HL-60 (cell line): ENCODE data around the gene KCNT1.

Experiments used
- DNase-seq, 2 experiments: peaks; one replicate each; pipeline ENCODE4 v3.0.0-alpha.2; 2010 to 2020; ENCODE audit warnings: low read depth in 1 of 2, low spot score in 1 of 2
- H3K27ac ChIP-seq: fragments of 250-450 bp; sonication (Bioruptor Pico); replicated peaks from 2 replicates; pipeline ENCODE4 v1.5.1; 2020; ENCODE audit warnings: mild to moderate bottlenecking, moderate library complexity
- H3K27me3 ChIP-seq: fragments of 250-450 bp; sonication (Bioruptor Pico); 2 replicates; pipeline ENCODE4 v1.5.1; 2021; ENCODE audit warnings: mild to moderate bottlenecking, moderate library complexity; ENCODE audit not compliant: insufficient read depth, poor library complexity, severe bottlenecking
- H3K4me3 ChIP-seq: replicated peaks from 2 replicates; pipeline ENCODE4 v1.5.1; 2011; ENCODE audit warnings: mild to moderate bottlenecking, control low read depth, low read length; ENCODE audit not compliant: insufficient read depth
- GABPA ChIP-seq: IDR thresholded peaks from 2 replicates; pipeline ENCODE4 v1.6.1; 2012; ENCODE audit warnings: low read depth
- POLR2AphosphoS5 ChIP-seq: IDR thresholded peaks from 2 replicates; pipeline ENCODE4 v1.6.1; 2012; ENCODE audit warnings: low read depth
- SPI1 ChIP-seq: IDR thresholded peaks from 2 replicates; pipeline ENCODE4 v1.6.1; 2012; ENCODE audit warnings: low read depth, mild to moderate bottlenecking, borderline replicate concordance
- TF ChIP-seq, protein P1 (sequence below): IDR thresholded peaks from one replicate; pipeline ENCODE4 v1.5.1; 2011; ENCODE audit warnings: low read length, control low read depth, inconsistent platforms; ENCODE audit not compliant: insufficient read depth
- TF ChIP-seq, protein P2 (sequence below): IDR thresholded peaks from 2 replicates; pipeline ENCODE4 v1.6.1; 2012; ENCODE audit warnings: low read depth; ENCODE audit not compliant: insufficient replicate concordance

KCNT1 gene

DNA sequence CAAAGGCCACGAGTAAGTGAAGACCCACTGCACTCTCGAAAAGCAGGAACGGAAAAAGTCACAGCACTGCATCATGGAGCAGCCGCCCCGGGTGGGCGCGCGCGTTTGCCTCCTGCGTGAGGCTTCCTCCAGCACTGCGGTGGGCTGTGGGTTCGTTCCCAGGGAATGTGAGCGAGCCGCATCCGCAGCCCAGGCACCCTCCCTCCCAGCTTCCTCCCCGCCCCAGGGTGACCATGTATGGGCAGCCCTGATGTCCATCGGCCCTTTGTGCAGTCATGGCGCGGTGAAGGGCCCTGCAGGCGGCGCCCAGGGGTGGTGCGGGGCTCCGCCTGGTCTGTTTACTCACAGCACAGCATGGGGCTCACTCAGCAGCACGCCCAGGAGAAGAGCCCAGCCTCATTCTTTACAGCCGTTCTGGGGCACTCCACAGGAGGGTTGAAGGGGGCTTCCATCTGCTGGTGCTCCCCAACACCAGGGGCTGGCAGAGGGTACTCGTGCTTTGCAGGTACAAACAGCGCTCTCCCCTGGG is 32.7 kb downstream of the KCNT1 start:
- DNase-seq, result no peak
- TF ChIP-seq, protein P1, sequence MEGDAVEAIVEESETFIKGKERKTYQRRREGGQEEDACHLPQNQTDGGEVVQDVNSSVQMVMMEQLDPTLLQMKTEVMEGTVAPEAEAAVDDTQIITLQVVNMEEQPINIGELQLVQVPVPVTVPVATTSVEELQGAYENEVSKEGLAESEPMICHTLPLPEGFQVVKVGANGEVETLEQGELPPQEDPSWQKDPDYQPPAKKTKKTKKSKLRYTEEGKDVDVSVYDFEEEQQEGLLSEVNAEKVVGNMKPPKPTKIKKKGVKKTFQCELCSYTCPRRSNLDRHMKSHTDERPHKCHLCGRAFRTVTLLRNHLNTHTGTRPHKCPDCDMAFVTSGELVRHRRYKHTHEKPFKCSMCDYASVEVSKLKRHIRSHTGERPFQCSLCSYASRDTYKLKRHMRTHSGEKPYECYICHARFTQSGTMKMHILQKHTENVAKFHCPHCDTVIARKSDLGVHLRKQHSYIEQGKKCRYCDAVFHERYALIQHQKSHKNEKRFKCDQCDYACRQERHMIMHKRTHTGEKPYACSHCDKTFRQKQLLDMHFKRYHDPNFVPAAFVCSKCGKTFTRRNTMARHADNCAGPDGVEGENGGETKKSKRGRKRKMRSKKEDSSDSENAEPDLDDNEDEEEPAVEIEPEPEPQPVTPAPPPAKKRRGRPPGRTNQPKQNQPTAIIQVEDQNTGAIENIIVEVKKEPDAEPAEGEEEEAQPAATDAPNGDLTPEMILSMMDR, result no peak
- TF ChIP-seq, protein P2, sequence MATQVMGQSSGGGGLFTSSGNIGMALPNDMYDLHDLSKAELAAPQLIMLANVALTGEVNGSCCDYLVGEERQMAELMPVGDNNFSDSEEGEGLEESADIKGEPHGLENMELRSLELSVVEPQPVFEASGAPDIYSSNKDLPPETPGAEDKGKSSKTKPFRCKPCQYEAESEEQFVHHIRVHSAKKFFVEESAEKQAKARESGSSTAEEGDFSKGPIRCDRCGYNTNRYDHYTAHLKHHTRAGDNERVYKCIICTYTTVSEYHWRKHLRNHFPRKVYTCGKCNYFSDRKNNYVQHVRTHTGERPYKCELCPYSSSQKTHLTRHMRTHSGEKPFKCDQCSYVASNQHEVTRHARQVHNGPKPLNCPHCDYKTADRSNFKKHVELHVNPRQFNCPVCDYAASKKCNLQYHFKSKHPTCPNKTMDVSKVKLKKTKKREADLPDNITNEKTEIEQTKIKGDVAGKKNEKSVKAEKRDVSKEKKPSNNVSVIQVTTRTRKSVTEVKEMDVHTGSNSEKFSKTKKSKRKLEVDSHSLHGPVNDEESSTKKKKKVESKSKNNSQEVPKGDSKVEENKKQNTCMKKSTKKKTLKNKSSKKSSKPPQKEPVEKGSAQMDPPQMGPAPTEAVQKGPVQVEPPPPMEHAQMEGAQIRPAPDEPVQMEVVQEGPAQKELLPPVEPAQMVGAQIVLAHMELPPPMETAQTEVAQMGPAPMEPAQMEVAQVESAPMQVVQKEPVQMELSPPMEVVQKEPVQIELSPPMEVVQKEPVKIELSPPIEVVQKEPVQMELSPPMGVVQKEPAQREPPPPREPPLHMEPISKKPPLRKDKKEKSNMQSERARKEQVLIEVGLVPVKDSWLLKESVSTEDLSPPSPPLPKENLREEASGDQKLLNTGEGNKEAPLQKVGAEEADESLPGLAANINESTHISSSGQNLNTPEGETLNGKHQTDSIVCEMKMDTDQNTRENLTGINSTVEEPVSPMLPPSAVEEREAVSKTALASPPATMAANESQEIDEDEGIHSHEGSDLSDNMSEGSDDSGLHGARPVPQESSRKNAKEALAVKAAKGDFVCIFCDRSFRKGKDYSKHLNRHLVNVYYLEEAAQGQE, result no peak
- TF ChIP-seq GABPA (no peak), SPI1 (no peak), POLR2AphosphoS5 (no peak)
- H3K27ac ChIP-seq, result no peak overlapping the region

DNA sequence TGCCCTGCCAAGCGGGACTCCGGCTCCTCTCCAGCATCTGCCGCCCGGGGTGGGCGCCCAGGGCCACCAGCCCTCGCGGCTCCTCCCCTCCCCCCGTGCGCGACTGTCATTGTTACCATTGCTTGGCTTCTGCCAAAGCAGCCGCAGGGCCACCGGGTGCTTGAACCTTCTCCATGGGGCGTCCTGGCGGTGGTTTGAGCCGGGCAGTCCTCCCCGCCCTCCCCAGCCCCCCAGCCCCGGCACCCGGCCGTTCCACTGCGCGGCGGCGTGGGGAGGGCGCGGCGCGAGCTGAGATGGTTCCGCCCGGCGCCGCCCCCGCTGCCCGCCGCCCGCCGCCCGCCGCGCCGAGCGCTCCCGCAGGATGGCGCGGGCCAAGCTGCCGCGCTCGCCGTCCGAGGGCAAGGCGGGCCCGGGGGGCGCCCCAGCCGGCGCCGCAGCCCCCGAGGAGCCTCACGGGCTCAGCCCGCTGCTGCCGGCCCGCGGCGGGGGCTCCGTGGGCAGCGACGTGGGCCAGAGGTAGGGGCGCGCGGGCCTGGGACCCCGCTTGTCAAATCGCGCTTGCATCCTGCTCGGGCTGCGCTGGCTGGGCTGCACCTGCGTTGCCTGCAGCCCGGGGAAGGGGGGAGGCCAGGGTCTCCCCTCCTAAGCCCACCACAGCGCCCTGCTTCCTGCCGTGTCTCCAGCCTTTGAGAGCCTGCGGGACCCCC is 34.4 kb downstream of the KCNT1 start:
- no peak for DNase-seq
- Histone ChIP-seq H3K27ac (no peak overlapping the region), H3K27me3 (peaks cover 18% of the 10 kb centered on the region), H3K4me3 (no peak overlapping the region)
- TF ChIP-seq, protein P2, result no peak
- TF ChIP-seq, protein P1, result no peak
- TF ChIP-seq SPI1 (no peak), POLR2AphosphoS5 (no peak), GABPA (no peak)

More for the DNA sequence above, 32.7 kb downstream of the KCNT1 start:
- peaks cover 18% of the 10 kb centered on the region for H3K27me3 ChIP-seq
- H3K4me3 ChIP-seq, result no peak overlapping the region

DNA sequence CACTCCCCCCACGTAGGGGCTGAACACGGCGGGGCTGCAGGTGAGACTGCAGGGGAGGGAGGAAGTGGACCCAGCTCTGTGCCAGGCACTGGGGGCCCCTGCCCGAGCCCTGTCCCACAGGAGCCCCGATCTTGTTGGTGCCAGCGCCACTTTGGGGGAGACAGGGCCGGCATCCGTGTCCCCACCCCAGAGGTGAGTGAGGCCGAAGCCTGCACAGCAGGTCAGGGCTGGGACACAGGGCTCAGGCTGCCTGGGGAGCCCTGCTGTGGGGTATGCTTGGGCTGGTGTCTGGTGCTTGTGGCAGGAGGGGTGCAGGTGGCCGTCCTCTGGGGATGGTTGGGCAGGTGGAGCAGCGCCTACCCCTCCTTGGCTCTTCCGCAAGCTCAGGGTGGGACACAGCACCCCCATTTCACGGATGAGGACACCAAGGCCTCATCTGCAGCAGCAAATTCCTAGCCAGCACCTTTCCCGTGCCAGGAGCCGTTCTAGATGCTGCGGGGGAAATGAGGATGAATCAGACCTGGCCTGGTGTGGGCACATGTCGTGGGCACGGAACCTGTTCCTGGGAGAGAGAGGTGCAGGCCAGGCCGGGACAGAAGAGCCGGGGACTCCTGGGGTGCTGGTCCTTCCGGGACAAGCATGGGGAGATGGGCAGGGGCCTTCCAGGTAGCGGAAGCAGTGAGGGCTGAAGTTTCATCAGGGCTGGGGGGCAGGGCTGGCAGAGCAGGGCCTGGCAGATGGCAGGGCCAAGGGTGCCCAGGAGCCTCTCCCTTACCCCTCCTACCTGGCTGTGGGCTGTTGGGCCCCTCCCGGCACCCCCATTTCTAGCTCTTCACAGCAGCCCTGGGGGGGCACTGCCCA is 35.2 kb downstream of the KCNT1 start:
- no peak overlapping the region for H3K4me3 ChIP-seq
- no peak overlapping the region for H3K27ac ChIP-seq
- TF ChIP-seq POLR2AphosphoS5 (no peak), SPI1 (no peak), GABPA (no peak)
- TF ChIP-seq, protein P1, result no peak
- TF ChIP-seq, protein P2, result no peak
- peaks cover 18% of the 10 kb centered on the region for H3K27me3 ChIP-seq
- DNase-seq, result no peak
